ENCODE results near the gene RAB5IF.

DNA sequence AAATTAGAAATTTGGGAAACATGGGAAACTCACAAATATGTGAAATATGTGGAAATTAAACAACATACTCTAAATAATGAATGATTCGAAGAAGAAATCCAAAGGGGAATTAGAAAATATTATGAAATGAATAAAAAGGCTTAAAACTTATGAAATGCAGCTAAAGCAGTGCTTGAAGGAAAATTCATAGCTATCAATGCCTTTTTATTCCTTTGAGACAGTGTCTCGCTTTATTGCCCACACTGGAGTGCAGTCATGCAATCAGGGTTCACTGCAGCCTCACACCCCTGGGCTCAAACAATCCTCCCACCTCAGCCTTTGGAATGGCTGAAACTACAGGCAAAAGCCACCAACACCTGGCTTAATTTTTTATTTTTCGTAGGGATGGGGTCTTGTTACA, 40.1 kb upstream of the RAB5IF start:
- TF ChIP-seq, protein P1, sequence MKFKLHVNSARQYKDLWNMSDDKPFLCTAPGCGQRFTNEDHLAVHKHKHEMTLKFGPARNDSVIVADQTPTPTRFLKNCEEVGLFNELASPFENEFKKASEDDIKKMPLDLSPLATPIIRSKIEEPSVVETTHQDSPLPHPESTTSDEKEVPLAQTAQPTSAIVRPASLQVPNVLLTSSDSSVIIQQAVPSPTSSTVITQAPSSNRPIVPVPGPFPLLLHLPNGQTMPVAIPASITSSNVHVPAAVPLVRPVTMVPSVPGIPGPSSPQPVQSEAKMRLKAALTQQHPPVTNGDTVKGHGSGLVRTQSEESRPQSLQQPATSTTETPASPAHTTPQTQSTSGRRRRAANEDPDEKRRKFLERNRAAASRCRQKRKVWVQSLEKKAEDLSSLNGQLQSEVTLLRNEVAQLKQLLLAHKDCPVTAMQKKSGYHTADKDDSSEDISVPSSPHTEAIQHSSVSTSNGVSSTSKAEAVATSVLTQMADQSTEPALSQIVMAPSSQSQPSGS (CRISPR knock-in tag; IDR thresholded peaks at IDR 0.05) = no peak
- TF ChIP-seq MAX (CRISPR knock-in tag; IDR thresholded peaks at IDR 0.05) = no peak
- no peak for TF ChIP-seq CEBPB (tag; IDR thresholded peaks at IDR 0.05)
- TF ChIP-seq HSF4 (CRISPR knock-in tag; IDR thresholded peaks at IDR 0.05; ENCODE audit: borderline replicate concordance) = no peak
- TF ChIP-seq HCFC1 (IDR thresholded peaks at IDR 0.05; ENCODE audit: low read depth, low read length) = no peak
- TF ChIP-seq TAF1 (IDR thresholded peaks at IDR 0.05; ENCODE audit: control insufficient read depth, extremely low read depth, insufficient read depth, low read length, severe bottlenecking) = no peak
- TF ChIP-seq, protein P2, sequence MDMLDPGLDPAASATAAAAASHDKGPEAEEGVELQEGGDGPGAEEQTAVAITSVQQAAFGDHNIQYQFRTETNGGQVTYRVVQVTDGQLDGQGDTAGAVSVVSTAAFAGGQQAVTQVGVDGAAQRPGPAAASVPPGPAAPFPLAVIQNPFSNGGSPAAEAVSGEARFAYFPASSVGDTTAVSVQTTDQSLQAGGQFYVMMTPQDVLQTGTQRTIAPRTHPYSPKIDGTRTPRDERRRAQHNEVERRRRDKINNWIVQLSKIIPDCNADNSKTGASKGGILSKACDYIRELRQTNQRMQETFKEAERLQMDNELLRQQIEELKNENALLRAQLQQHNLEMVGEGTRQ (CRISPR knock-in tag; IDR thresholded peaks at IDR 0.05) = no peak
- TF ChIP-seq ESRRA (IDR thresholded peaks at IDR 0.05; ENCODE audit: borderline replicate concordance, low read depth) = no peak
- TF ChIP-seq ARNT (IDR thresholded peaks at IDR 0.05) = no peak
- TF ChIP-seq MEF2A (IDR thresholded peaks at IDR 0.05; ENCODE audit: control insufficient read depth, low read depth, low read length) = no peak
- TF ChIP-seq NFIC (IDR thresholded peaks at IDR 0.05) = no peak

Data from K562 (cell line).